ENCODE measurements around the gene KRTAP10-2.
"Not testable (repeated sequence)": the region's sequence is repeated elsewhere in the genome, so short reads cannot be mapped to it uniquely, and the experiment has no call there.

Gene KRTAP10-2

GRCh38 chr21:44566403-44566802, 15.1 kb upstream of the KRTAP10-2 start:
- no peak for DNase-seq

GRCh38 chr21:44564886-44565598, 13.7 kb upstream of the KRTAP10-2 start:
- DNase-seq: no peak

- DNase-seq: no peak
These were observed 12.8 kb upstream of the KRTAP10-2 start for GRCh38 chr21:44564099-44564498.

GRCh38 chr21:44558695-44559094, 7.4 kb upstream of the KRTAP10-2 start, which contains the start of gene KRTAP10-3:
KRTAP10-3 (minus strand) TSS chr21:44558795; CDS start chr21:44558715, 80 bp downstream.
- DNase-seq: no peak

- DNase-seq: not testable (repeated sequence)
These were observed 7.0 kb upstream of the KRTAP10-2 start for GRCh38 chr21:44558329-44558675.

DNA sequence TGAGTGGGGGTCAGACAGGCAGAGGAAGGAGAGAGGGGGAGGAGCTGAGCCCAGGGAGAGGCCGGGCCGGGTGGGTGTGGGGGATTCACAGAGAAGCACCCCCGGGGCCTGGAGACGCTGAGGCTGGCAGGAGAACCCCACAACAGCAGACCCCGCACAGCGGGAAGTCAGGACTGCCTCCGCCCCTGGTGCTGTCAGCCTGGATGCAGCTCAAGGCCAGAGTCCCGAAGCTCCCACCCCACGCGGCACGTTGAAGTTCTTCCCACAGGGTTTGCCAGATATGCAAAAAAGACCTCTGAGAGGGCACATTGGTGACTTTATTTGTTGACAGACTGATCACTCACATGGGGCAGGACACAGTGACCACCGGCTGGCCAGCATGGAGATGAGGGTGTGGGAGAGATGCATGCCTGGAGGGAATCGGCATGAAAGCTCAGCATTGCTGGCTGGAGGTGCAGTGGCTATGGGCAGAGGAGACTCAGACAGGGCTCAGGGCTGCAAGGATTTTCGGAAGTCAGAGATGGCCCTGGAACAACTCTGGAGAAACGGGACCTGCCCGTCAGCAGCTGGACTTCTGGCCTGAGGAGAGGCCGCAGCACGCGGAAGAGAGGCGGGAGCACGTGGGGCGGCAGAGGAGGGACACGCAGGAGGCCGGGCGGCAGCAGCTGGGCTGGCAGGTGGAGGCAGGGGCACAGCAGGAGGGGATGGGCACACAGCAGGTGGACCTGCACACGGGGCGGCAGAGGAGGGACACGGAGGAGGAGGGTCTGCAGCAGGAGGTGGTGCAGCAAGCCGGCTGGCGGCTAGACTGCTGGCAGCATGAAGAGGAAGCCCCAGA, 6.4 kb upstream of the KRTAP10-2 start:
- no peak for DNase-seq

GRCh38 chr21:44556879-44557278, 5.6 kb upstream of the KRTAP10-2 start:
- no peak for DNase-seq

GRCh38 chr21:44555200-44555875, 4.0 kb upstream of the KRTAP10-2 start:
- DNase-seq: no peak

DNA sequence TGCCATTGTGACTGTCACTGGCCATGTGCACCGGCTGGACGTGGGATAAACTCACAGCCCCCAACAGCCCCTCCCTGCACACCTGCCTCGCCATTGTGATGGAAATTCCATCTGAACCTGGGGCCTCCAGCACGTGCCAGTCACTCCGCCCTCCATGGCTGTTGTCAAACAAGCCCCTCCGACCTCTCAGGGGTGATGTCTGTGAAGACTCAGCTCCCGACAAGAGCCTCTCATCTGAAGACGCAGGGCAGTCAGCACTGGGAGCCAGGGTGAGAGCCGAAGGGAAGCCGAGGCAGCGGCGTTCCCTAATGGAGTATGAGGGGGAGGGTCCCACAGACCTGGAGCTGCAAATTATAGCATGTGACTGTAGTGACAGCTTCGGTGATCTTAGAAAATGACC, 1.4 kb upstream of the KRTAP10-2 start:
- no peak for DNase-seq

- DNase-seq: no peak
These were observed 831 bp upstream of the KRTAP10-2 start for GRCh38 chr21:44552136-44552535.

DNA sequence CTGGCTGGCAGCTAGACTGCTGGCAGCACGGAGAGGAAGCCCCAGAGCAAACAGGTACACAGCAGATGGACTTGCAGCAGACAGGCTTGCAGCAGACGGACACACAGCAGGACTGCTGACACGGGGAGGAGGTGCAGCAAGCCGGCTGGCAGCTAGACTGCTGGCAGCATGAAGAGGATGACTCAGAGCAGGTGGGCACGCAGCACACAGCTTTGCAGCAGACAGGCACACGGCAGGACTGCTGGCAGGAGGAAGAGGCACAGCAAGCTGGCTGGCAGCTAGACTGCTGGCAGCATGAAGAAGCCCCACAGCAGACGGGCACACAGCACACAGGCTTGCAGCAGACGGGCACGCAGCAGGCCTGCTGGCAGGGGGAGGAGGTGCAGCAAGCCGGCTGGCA, 498 bp downstream of the KRTAP10-2 start:
- DNase-seq: no peak

DNA sequence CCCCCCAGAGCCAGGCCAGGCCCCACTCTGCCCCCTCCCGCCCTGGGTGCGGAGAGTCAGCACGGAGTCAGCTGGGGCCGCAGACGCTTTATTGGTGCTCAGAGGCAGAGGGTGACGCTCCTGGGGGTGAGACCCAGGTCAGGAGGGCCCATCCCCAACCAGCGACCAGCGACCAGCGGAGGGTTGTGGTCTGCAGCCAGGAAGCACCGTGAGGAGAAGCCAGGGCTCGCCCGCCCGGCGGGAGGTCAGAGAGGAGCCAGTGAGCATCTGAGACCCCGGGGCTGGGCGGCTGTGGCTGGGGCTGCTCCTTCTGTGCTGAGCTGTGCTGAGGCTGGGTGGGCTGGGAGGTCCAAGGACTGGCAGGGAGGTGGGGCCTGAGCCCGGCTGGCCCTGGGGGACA, 1.0 kb downstream of the KRTAP10-2 start:
- DNase-seq: not testable (repeated sequence)

DNA sequence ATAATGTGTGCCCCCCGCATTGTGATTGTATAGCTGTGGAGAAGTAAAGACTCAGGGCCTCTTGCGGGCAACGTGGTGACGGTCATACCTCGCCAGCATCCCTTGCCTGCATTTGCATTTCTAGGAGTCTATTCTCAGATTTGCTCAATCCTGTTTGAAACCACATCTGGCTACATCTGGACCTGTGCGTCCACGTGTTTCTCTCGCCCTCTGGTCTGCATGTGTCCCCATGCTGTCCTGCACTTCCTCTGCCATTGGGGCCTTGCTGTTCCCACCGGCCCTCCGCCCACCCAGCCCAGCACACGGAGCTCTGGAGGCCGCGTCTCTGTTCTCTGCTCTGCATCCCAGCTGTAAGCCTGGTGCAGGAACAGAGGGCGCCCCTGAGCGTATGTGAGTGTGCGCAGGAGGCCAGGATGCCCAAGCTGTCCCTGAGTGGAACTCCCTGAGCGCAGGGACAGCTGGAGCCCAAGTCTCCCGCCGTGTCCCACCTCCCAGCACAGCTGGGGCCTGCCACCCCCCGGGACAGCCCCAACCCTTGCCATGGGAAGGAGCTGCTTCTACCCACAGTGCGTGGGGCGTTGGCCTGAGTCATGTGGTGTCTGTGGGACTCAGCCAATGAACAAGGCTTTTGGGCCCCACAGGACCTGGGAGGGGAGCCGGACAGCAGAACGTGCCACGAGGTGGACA, 1.6 kb downstream of the KRTAP10-2 start:
- no peak for DNase-seq

- no peak for DNase-seq
These were observed 2.4 kb downstream of the KRTAP10-2 start for GRCh38 chr21:44548922-44549321.

DNA sequence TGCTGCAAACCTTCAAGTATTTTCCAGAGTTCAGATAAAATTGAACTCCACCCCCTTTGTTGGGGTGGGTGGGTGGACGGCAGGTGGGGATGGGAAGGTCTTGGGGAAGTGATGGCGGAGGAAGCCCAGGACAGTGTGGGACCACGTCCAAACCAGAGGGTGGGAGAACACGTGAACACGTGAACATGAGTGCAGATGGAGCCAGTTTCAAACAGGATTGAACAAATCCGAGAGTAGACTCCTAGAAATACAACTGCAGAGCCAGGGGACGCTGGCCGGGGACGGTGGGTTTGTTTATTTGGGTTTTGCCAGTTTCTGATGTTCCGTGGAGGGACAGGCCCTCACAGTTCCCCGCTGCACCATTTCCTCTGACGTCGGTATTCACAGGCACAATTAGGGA, 2.9 kb downstream of the KRTAP10-2 start:
- no peak for DNase-seq

DNA sequence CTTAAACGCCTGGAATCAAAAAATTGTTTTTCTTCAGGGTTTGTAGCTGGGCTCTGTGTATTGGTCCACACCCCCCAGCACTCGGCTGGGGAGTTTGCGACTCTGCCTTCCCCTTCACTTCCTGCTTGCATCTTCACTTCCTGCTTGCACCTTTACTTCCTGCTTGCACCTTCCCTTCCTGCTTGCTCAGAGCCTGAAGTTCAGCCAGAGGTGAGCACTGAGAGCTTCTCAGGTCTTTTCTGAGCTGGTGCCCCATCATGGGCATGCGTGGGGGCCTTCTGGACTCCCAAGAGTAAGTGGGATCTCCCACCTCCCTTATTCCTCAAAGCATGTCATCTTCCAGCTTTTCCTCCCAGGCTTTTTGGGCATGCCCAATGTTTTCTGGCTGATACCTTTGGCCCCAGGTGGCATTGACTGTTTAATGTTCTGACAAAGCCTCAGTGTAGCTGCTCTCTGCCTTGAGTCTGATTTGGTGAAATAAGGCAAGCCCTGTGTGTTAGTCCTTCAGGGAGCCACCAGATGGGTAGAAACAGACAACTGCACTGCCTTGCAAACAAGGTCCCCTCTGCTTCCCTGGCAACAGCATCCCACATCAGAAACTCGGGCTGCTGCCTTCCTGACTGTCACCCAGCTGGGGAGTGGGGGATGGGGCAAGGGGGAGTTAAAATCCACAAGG, 3.5 kb downstream of the KRTAP10-2 start:
- DNase-seq: no peak

DNA sequence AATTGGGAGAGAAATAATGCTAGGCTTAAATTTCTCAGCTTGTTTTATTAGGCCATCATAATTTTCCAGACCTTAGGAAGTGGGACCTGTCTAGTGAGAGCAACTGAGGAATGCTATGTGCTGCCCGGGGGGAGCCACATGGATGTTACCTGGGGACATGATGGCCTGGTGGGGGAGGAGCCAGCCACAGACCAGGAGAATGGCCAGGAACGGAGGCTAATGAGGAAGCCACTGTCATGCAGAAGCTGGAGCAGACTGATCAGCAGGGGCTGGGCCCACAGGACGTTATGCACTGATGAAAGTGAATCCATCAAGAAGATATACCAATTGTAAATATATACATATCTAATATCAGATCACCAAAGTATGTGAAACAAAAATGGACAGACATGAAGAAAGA, 6.7 kb downstream of the KRTAP10-2 start:
- DNase-seq: no peak

GRCh38 chr21:44542716-44543115, 8.6 kb downstream of the KRTAP10-2 start:
- DNase-seq: no peak

GRCh38 chr21:44540741-44541288, 10.5 kb downstream of the KRTAP10-2 start:
- DNase-seq: no peak

DNA sequence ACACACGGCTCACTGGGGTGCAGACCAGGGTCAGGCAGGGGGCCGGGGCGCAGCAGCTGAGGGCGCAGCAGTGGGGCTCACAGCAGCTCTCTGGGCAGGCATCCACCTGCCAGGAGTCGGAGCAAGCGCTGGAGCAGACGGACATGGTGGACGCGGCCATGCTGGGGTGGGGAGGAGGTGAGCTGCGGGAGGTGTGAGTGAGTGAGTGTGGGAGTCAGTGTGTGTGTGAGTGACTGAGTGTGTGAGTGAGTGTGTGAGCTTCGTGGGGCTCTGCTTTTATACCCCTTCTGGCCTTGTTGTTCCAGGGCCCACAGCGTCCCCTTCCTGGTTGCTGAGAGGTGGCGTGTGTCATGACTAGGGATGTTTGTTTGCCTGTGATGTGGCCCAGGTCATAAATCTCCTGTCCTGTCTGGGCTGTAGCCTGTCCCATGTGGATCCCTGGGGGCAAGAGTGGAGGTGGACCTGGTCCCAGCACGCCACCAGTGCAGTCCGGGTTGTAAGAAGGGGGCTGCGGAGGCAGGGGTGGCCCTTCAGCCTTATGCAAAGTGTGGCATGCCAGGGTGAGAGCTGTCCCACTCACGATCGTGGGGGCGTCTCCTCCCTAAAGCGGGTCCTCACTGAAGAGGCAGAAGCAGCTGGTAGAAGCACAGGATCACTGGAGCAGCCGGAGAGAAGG, 11.2 kb downstream of the KRTAP10-2 start, which contains the start of gene KRTAP10-1:
Gene KRTAP10-1 (minus strand): TSS at position 205 of the 676 bp plus-strand sequence. CDS start 45 bp downstream, at position 160.
- DNase-seq: no peak

DNA sequence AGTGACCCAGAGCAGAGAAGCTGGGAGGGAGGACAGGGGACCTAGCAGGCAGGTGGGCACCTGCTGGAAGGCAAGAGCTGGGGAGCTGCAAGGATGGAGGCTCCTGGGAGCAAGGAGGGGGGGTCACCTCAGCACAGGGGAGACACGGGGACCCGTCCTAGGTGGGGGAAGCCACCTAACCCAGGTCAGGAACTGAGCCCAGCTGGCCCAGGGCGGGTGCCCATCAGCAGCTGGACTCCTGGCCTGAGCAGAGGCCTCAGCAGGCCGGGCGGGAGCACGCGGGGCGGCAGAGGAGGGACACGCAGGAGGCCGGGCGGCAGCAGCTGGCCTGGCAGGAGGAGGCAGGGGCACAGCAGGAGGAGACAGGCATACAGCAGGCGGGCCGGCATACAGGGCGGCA, 12.3 kb downstream of the KRTAP10-2 start:
- DNase-seq: no peak
